NCI-H2196 (cell line): ENCODE data around the gene MKNK1.

Source experiments
- DNase-seq: peaks from one replicate; lab custom pipeline; 2025; ENCODE audit not compliant: unreplicated experiment; lab: John Stamatoyannopoulos, UW

MKNK1 gene

GRCh38 chr1:46544561-46545240, 59.4 kb downstream of the MKNK1 start:
- DNase-seq: no peak

GRCh38 chr1:46543761-46544560, 60.1 kb downstream of the MKNK1 start:
- DNase-seq: no peak

- DNase-seq: no peak
Measured at GRCh38 chr1:46543382-46543760, 60.7 kb downstream of the MKNK1 start.

GRCh38 chr1:46539972-46540371, 64.1 kb downstream of the MKNK1 start:
- DNase-seq: no peak

- DNase-seq: no peak
Measured at GRCh38 chr1:46538147-46538546, 65.9 kb downstream of the MKNK1 start.

GRCh38 chr1:46537651-46538050, 66.4 kb downstream of the MKNK1 start:
- no peak for DNase-seq

GRCh38 chr1:46536527-46536926, 67.5 kb downstream of the MKNK1 start:
- no peak for DNase-seq

GRCh38 chr1:46535063-46535462, 69.0 kb downstream of the MKNK1 start:
- DNase-seq: peak; percentile 36

GRCh38 chr1:46533179-46533864, 70.7 kb downstream of the MKNK1 start:
- no peak for DNase-seq

- DNase-seq: peak; percentile 42
Measured at GRCh38 chr1:46532498-46533178, 71.4 kb downstream of the MKNK1 start.

GRCh38 chr1:46532095-46532494, 72.0 kb downstream of the MKNK1 start:
- no peak for DNase-seq

GRCh38 chr1:46530791-46531409, 73.2 kb downstream of the MKNK1 start:
- no peak for DNase-seq

- no peak for DNase-seq
Measured at GRCh38 chr1:46530311-46530710, 73.8 kb downstream of the MKNK1 start.

GRCh38 chr1:46529031-46529630, 74.9 kb downstream of the MKNK1 start:
- DNase-seq: no peak

- no peak for DNase-seq
Measured at GRCh38 chr1:46528297-46528955, 75.6 kb downstream of the MKNK1 start.

- peak; percentile 78 for DNase-seq
Measured at GRCh38 chr1:46527474-46528296, 76.4 kb downstream of the MKNK1 start.

GRCh38 chr1:46526691-46527291, 77.3 kb downstream of the MKNK1 start:
- DNase-seq: no peak

GRCh38 chr1:46526013-46526690, 77.9 kb downstream of the MKNK1 start:
- no peak for DNase-seq
